GM23338 (cell line): ENCODE measurements around the gene UBA5. TPM values are rescaled to one million over a fixed set of nuclear protein-coding genes. Genes with fewer than 3 reads are reported as not detected.

Experiments
- ATAC-seq: fragments of 200-7000 bp; cut with Tn5 transposase; 3 replicates; pipeline ENCODE4 v1.9.1; 2020
- DNase-seq: peaks from one replicate; pipeline ENCODE4 v3.0.0-alpha.2; 2015; ENCODE audit warnings: low spot score
- H2AFZ ChIP-seq: fragments of 200-600 bp; sonication (generic); 2 replicates; pipeline ENCODE4 v1.8.0; 2016; ENCODE audit warnings: antibody characterized with exemption, mild to moderate bottlenecking, moderate library complexity
- H3F3A ChIP-seq: fragments of 200-600 bp; sonication (generic); replicated peaks from 2 replicates; pipeline ENCODE4 v1.8.0; 2017; ENCODE audit warnings: antibody characterized with exemption, mixed run types, low read depth
- H3K27ac ChIP-seq: fragments of 200-600 bp; sonication (generic); 2 replicates; pipeline ENCODE4 v1.6.1; 2016; ENCODE audit warnings: low read depth
- H3K27me3 ChIP-seq: fragments of 200-600 bp; sonication (generic); 2 replicates; pipeline ENCODE4 v1.8.0; 2016; ENCODE audit warnings: mild to moderate bottlenecking, mixed run types, moderate library complexity; ENCODE audit not compliant: insufficient read depth
- H3K36me3 ChIP-seq: fragments of 200-600 bp; sonication (generic); 2 replicates; pipeline ENCODE4 v1.8.0; 2016; ENCODE audit warnings: mild to moderate bottlenecking; ENCODE audit not compliant: insufficient read depth
- H3K4me1 ChIP-seq: fragments of 200-600 bp; sonication (generic); 2 replicates; pipeline ENCODE4 v1.8.0; 2016; ENCODE audit warnings: mild to moderate bottlenecking, moderate library complexity; ENCODE audit not compliant: insufficient read depth
- H3K4me2 ChIP-seq: fragments of 200-600 bp; sonication (generic); 2 replicates; pipeline ENCODE4 v1.7.1; 2017; ENCODE audit warnings: mixed run types
- H3K4me3 ChIP-seq: fragments of 200-600 bp; sonication (generic); 2 replicates; pipeline ENCODE4 v1.6.1; 2016; ENCODE audit warnings: mixed run types
- H3K79me2 ChIP-seq: fragments of 200-600 bp; sonication (generic); replicated peaks from 2 replicates; pipeline ENCODE4 v1.8.0; 2017; ENCODE audit warnings: mild to moderate bottlenecking; ENCODE audit not compliant: insufficient read depth
- H3K9me2 ChIP-seq: fragments of 200-600 bp; sonication (generic); 2 replicates; pipeline ENCODE4 v1.8.0; 2017; ENCODE audit not compliant: insufficient read depth
- H4K20me1 ChIP-seq: fragments of 200-600 bp; sonication (generic); replicated peaks from 2 replicates; pipeline ENCODE4 v1.8.0; 2017; ENCODE audit warnings: mild to moderate bottlenecking; ENCODE audit not compliant: insufficient read depth
- H3K27ac Mint-ChIP-seq: 2 replicates; pipeline ENCODE4 v1.8.0; 2020; ENCODE audit warnings: inconsistent platforms, mild to moderate bottlenecking, moderate library complexity, mixed read lengths
- H3K27me3 Mint-ChIP-seq: 3 replicates; pipeline ENCODE4 v1.8.0; 2022; ENCODE audit warnings: low read depth, mild to moderate bottlenecking, moderate library complexity, mixed read lengths, inconsistent platforms; ENCODE audit not compliant: insufficient read depth, poor library complexity
- H3K36me3 Mint-ChIP-seq: 3 replicates; pipeline ENCODE4 v1.8.0; 2021; ENCODE audit warnings: low read depth, mild to moderate bottlenecking, inconsistent platforms, moderate library complexity, mixed read lengths
- H3K4me1 Mint-ChIP-seq: 3 replicates; pipeline ENCODE4 v1.8.0; 2020; ENCODE audit warnings: mild to moderate bottlenecking, inconsistent platforms, mixed read lengths
- H3K4me3 Mint-ChIP-seq: 3 replicates; pipeline ENCODE4 v1.8.0; 2021; ENCODE audit warnings: moderate library complexity, mild to moderate bottlenecking, inconsistent platforms, mixed read lengths
- H3K9me3 Mint-ChIP-seq: 3 replicates; pipeline ENCODE4 v1.8.0; 2020; ENCODE audit warnings: moderate library complexity, mild to moderate bottlenecking, inconsistent platforms, mixed read lengths
- CREB1 ChIP-seq: fragments of 250-450 bp; sonication (Bioruptor Pico); IDR thresholded peaks from 2 replicates; pipeline ENCODE4 v1.5.0; 2020; ENCODE audit warnings: low read depth, mild to moderate bottlenecking, moderate library complexity
- EZH2phosphoT487 ChIP-seq: fragments of 200-600 bp; sonication (generic); IDR thresholded peaks from one replicate; pipeline ENCODE4 v1.8.1; 2018; ENCODE audit warnings: antibody characterized with exemption; ENCODE audit not compliant: unreplicated experiment
- JUNB ChIP-seq: IDR thresholded peaks from one replicate; pipeline ENCODE4 v1.6.1; 2016; ENCODE audit warnings: antibody characterized with exemption; ENCODE audit not compliant: unreplicated experiment
- NANOG ChIP-seq: IDR thresholded peaks from 2 replicates; pipeline ENCODE4 v1.6.1; 2016; ENCODE audit warnings: antibody characterized with exemption, borderline replicate concordance
- POLR2AphosphoS5 ChIP-seq: IDR thresholded peaks from 2 replicates; pipeline ENCODE4 v1.6.1; 2016; ENCODE audit warnings: antibody characterized with exemption, low read depth
- STAT1 ChIP-seq: IDR thresholded peaks from one replicate; pipeline ENCODE4 v1.6.1; 2016; ENCODE audit warnings: antibody characterized with exemption; ENCODE audit not compliant: unreplicated experiment
- ZNF331 ChIP-seq: fragments of 250-450 bp; sonication (Bioruptor Pico); IDR thresholded peaks from 2 replicates; pipeline ENCODE4 v1.5.0; 2020; ENCODE audit warnings: low read depth, mild to moderate bottlenecking, moderate library complexity
- polyA plus RNA-seq: library from polyadenylated mRNA; unstranded; fragments of >200 nt; fragmentation: Nextera tagmentation; extraction: Ambion mirVana; gene quantifications from 2 replicates; pipeline ENCODE4 v1.2.1, GENCODE V29; 2016
- total RNA-seq: library from RNA; depleted of rRNA; stranded (reverse); fragments of >200 nt; shearing (Covaris generic); gene quantifications from 2 replicates; pipeline ENCODE4 v1.2.3, GENCODE V29; 2014
- TF ChIP-seq, protein P1 (sequence below): IDR thresholded peaks from one replicate; pipeline ENCODE4 v1.6.1; 2018; ENCODE audit warnings: antibody characterized with exemption; ENCODE audit not compliant: unreplicated experiment
- TF ChIP-seq, protein P2 (sequence below): IDR thresholded peaks from 2 replicates; pipeline ENCODE4 v1.6.1; 2016; ENCODE audit warnings: antibody characterized with exemption

The UBA5 gene
- total and polyA plus RNA-seq, 2 experiments from 2014 or later, result 22.8 to 51.5 TPM

DNA sequence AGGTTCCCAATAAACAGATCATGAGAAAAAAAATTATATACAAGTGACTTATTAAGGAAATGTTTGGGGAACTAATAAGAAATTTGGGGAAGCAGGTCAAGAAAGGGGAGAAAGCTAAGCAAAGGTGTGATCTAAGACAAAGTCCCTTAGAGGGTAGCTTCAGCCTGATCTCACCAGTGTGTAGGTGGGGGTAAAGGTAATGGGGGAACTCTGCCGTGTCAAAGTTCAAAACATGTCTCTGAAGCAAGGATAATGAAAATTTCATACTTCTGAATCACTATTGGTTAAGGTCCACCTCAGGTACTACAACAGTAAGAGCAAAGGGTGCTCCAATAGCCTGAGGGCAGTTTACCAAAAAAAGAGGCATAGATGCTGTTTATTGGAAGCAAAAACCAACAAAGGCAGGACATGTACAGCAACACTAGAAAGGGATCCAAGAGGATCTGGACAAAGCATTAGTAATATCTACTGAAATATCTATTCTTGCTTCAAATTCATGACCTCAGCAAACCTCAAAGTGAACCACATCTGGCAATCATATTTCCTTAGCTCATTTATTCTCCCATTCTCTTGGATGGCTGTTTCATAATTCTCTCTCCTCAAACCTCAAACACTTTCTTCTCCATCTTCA is 7.4 kb upstream of the UBA5 start:
- Histone ChIP-seq H3F3A (no peaks in the 10 kb centered on the region), H3K4me1 (no peaks in the 10 kb centered on the region), H3K4me2 (no peak overlapping the region), H3K36me3 (no peaks in the 10 kb centered on the region), H3K4me3 (no peak overlapping the region), H3K9me2 (no peaks in the 10 kb centered on the region), H3K27me3 (no peaks in the 10 kb centered on the region), H4K20me1 (no peaks in the 10 kb centered on the region), H3K27ac (no peak overlapping the region), H3K79me2 (peaks cover 3% of the 10 kb centered on the region; the same call in 1 of the 2 replicates), H2AFZ (no peak overlapping the region)
- Mint-ChIP-seq H3K27me3 (no peaks in the 10 kb centered on the region), H3K27ac (no peak overlapping the region), H3K4me1 (no peaks in the 10 kb centered on the region), H3K36me3 (no peaks in the 10 kb centered on the region), H3K4me3 (no peak overlapping the region), H3K9me3 (no peaks in the 10 kb centered on the region)
- TF ChIP-seq STAT1 (no peak), POLR2AphosphoS5 (no peak), EZH2phosphoT487 (no peak), JUNB (no peak), ZNF331 (no peak)
- TF ChIP-seq, protein P1, sequence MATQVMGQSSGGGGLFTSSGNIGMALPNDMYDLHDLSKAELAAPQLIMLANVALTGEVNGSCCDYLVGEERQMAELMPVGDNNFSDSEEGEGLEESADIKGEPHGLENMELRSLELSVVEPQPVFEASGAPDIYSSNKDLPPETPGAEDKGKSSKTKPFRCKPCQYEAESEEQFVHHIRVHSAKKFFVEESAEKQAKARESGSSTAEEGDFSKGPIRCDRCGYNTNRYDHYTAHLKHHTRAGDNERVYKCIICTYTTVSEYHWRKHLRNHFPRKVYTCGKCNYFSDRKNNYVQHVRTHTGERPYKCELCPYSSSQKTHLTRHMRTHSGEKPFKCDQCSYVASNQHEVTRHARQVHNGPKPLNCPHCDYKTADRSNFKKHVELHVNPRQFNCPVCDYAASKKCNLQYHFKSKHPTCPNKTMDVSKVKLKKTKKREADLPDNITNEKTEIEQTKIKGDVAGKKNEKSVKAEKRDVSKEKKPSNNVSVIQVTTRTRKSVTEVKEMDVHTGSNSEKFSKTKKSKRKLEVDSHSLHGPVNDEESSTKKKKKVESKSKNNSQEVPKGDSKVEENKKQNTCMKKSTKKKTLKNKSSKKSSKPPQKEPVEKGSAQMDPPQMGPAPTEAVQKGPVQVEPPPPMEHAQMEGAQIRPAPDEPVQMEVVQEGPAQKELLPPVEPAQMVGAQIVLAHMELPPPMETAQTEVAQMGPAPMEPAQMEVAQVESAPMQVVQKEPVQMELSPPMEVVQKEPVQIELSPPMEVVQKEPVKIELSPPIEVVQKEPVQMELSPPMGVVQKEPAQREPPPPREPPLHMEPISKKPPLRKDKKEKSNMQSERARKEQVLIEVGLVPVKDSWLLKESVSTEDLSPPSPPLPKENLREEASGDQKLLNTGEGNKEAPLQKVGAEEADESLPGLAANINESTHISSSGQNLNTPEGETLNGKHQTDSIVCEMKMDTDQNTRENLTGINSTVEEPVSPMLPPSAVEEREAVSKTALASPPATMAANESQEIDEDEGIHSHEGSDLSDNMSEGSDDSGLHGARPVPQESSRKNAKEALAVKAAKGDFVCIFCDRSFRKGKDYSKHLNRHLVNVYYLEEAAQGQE, result no peak
- TF ChIP-seq, protein P2, sequence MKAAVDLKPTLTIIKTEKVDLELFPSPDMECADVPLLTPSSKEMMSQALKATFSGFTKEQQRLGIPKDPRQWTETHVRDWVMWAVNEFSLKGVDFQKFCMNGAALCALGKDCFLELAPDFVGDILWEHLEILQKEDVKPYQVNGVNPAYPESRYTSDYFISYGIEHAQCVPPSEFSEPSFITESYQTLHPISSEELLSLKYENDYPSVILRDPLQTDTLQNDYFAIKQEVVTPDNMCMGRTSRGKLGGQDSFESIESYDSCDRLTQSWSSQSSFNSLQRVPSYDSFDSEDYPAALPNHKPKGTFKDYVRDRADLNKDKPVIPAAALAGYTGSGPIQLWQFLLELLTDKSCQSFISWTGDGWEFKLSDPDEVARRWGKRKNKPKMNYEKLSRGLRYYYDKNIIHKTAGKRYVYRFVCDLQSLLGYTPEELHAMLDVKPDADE, result no peak
- no peak for ATAC-seq
- DNase-seq, result no peak

GRCh38 chr3:132654190-132654589 is 5.9 kb upstream of the UBA5 start:
- no peaks in the 10 kb centered on the region for H3K27me3 ChIP-seq
- H3K36me3 ChIP-seq, result no peaks in the 10 kb centered on the region
- no peak overlapping the region for H3K27ac ChIP-seq
- H3K79me2 ChIP-seq, result peaks cover 3% of the 10 kb centered on the region; the same call in 1 of the 2 replicates
- Mint-ChIP-seq H3K27me3 (no peaks in the 10 kb centered on the region), H3K27ac (no peak overlapping the region), H3K36me3 (no peaks in the 10 kb centered on the region), H3K4me3 (no peak overlapping the region), H3K4me1 (peaks cover 5% of the 10 kb centered on the region; the same call in 1 of the 3 replicates), H3K9me3 (no peaks in the 10 kb centered on the region)
- no peak for DNase-seq
- H3K4me1 ChIP-seq, result no peaks in the 10 kb centered on the region; the same call in 1 of the 2 replicates
- H3K4me3 ChIP-seq, result no peak overlapping the region
- no peaks in the 10 kb centered on the region for H3K9me2 ChIP-seq
- no peak for ATAC-seq
- H4K20me1 ChIP-seq, result no peaks in the 10 kb centered on the region
- H3F3A ChIP-seq, result no peaks in the 10 kb centered on the region
- H2AFZ ChIP-seq, result no peak overlapping the region
- no peak overlapping the region for H3K4me2 ChIP-seq
- TF ChIP-seq STAT1 (no peak), NANOG (no peak), JUNB (no peak), CREB1 (CRISPR knock-in tag) (no peak), POLR2AphosphoS5 (no peak)
- TF ChIP-seq, protein P1, result no peak
